Liver (tissue), 9 donors: ENCODE measurements around the gene TNNI3K. TPM values are rescaled to one million over a fixed set of nuclear protein-coding genes. Genes with fewer than 3 reads are reported as not detected.

Experiments used
- DNase-seq: peaks from one replicate; pipeline ENCODE4 v3.0.0-alpha.2; 2017; ENCODE audit warnings: low spot score
- H3K27ac ChIP-seq, 2 donors: one replicate each; pipeline ENCODE4 v1.7.0; 2013; ENCODE audit warnings: inconsistent platforms in 2 of 2, low read length in 2 of 2, control low read depth in 1 of 2, low read depth in 1 of 2, mild to moderate bottlenecking in 1 of 2
- H3K27me3 ChIP-seq, 4 donors: one replicate each; pipeline versions ENCODE4 v1.6.1 to v1.7.0; 2013; ENCODE audit warnings: low read length in 3 of 4, inconsistent platforms in 1 of 4, mild to moderate bottlenecking in 1 of 4, moderate library complexity in 1 of 4; ENCODE audit not compliant: control insufficient read depth in 4 of 4, insufficient read depth in 4 of 4
- H3K36me3 ChIP-seq, 4 donors: one replicate each; pipeline versions ENCODE4 v1.6.1 to v1.7.0; 2013; ENCODE audit warnings: low read length in 3 of 4, mild to moderate bottlenecking in 3 of 4, low read depth in 1 of 4, moderate library complexity in 1 of 4; ENCODE audit not compliant: control insufficient read depth in 4 of 4, insufficient read depth in 3 of 4
- H3K4me1 ChIP-seq, 4 donors: one replicate each; pipeline versions ENCODE4 v1.6.1 to v1.7.0; 2013; ENCODE audit warnings: low read length in 3 of 4, mild to moderate bottlenecking in 3 of 4, moderate library complexity in 1 of 4; ENCODE audit not compliant: control insufficient read depth in 4 of 4, insufficient read depth in 4 of 4
- H3K4me3 ChIP-seq, 3 donors: one replicate each; pipeline versions ENCODE4 v1.6.1 to v1.7.0; 2013; ENCODE audit warnings: low read length in 3 of 3, control low read depth in 1 of 3, low read depth in 1 of 3, mild to moderate bottlenecking in 1 of 3
- H3K9ac ChIP-seq, 2 donors: one replicate each; pipeline ENCODE4 v1.7.0; 2013; ENCODE audit warnings: low read length in 2 of 2, mild to moderate bottlenecking in 2 of 2, moderate library complexity in 2 of 2, control low read depth in 1 of 2, low read depth in 1 of 2
- H3K9me3 ChIP-seq, 4 donors: one replicate each; pipeline versions ENCODE4 v1.6.1 to v1.7.0; 2013; ENCODE audit warnings: low read length in 3 of 4; ENCODE audit not compliant: control insufficient read depth in 4 of 4
- EGR1 ChIP-seq, 2 donors: IDR thresholded peaks; 2 replicates each; pipeline ENCODE4 v1.6.1; 2016 to 2018; ENCODE audit warnings: antibody characterized with exemption in 2 of 2, low read depth in 2 of 2
- FOXA1 ChIP-seq: IDR thresholded peaks from 2 replicates; pipeline ENCODE4 v1.6.1; 2016; ENCODE audit warnings: antibody characterized with exemption
- FOXA2 ChIP-seq: IDR thresholded peaks from 2 replicates; pipeline ENCODE4 v1.6.1; 2016; ENCODE audit warnings: antibody characterized with exemption
- GABPA ChIP-seq, 2 donors: IDR thresholded peaks in 1 of 2; conservative IDR thresholded peaks in 1 of 2; 2 replicates each; pipeline ENCODE4 v1.6.1; 2016; ENCODE audit warnings: antibody characterized with exemption in 2 of 2, mild to moderate bottlenecking in 1 of 2, moderate library complexity in 1 of 2
- HNF4A ChIP-seq, 2 donors: conservative IDR thresholded peaks; 2 replicates each; pipeline ENCODE4 v1.6.1; 2016; ENCODE audit warnings: antibody characterized with exemption in 2 of 2, mild to moderate bottlenecking in 2 of 2
- HNF4G ChIP-seq: IDR thresholded peaks from 2 replicates; pipeline ENCODE4 v1.6.1; 2016; ENCODE audit warnings: antibody characterized with exemption
- JUND ChIP-seq, 2 donors: IDR thresholded peaks; 2 replicates each; pipeline ENCODE4 v1.6.1; 2016; ENCODE audit warnings: antibody characterized with exemption in 2 of 2
- NR2F2 ChIP-seq: IDR thresholded peaks from 2 replicates; pipeline ENCODE4 v1.6.1; 2016; ENCODE audit warnings: antibody characterized with exemption
- RAD21 ChIP-seq, 2 donors: IDR thresholded peaks; 2 replicates each; pipeline ENCODE4 v1.6.1; 2016; ENCODE audit warnings: antibody characterized with exemption in 2 of 2, mild to moderate bottlenecking in 2 of 2
- RXRA ChIP-seq, 2 donors: IDR thresholded peaks; 2 replicates each; pipeline ENCODE4 v1.6.1; 2017 to 2018; ENCODE audit warnings: antibody characterized with exemption in 2 of 2, mild to moderate bottlenecking in 1 of 2
- SP1 ChIP-seq: IDR thresholded peaks from 2 replicates; pipeline ENCODE4 v1.6.1; 2018; ENCODE audit warnings: antibody characterized with exemption, mild to moderate bottlenecking
- TAF1 ChIP-seq: conservative IDR thresholded peaks from 2 replicates; pipeline ENCODE4 v1.6.1; 2016; ENCODE audit warnings: antibody characterized with exemption, mild to moderate bottlenecking
- WGBS: extraction: QIAGEN DNeasy Blood & Tissue Kit; methylation state at CpG from one replicate; pipeline ENCODE4 v1.1.7; 2013; 5-methylcytosine and 5-hydroxymethylcytosine counted together
- polyA plus RNA-seq, 2 donors: library from polyadenylated mRNA; stranded (reverse) in 1 of 2; unstranded in 1 of 2; fragments of 200-250 nt in 1 of 2; fragments of >200 nt in 1 of 2; fragmentation: Nextera tagmentation in 1 of 2; extraction: Ambion mirVana in 1 of 2; gene quantifications; one replicate each; pipeline versions ENCODE4 v1.2.1 to v1.2.3, GENCODE V29; 2013 to 2015
- total RNA-seq, 2 donors: library from RNA; depleted of rRNA; stranded (reverse); fragments of >200 nt; gene quantifications; one replicate each; pipeline ENCODE4 v1.2.3, GENCODE V29; 2014
- TF ChIP-seq, protein P1 (sequence below): IDR thresholded peaks from 2 replicates; pipeline ENCODE4 v1.6.1; 2016; ENCODE audit warnings: antibody characterized with exemption
- TF ChIP-seq, protein P2 (sequence below): IDR thresholded peaks from 2 replicates; pipeline ENCODE4 v1.6.1; 2016; ENCODE audit warnings: antibody characterized with exemption
- TF ChIP-seq, protein P3 (sequence below): fragments of 150-350 bp; IDR thresholded peaks from 2 replicates; pipeline ENCODE4 v1.5.1; 2017; ENCODE audit warnings: improper control_type of control experiment, low read depth, low read length; ENCODE audit not compliant: missing input control
- TF ChIP-seq, protein P4 (sequence below): IDR thresholded peaks from 2 replicates; pipeline ENCODE4 v1.6.1; 2016; ENCODE audit warnings: antibody characterized with exemption, mild to moderate bottlenecking
- donor health status: healthy.
- donor health status: healthy.
- donor health status: healthy.
- donor health status: healthy.
- donor health status: healthy.

The TNNI3K gene
- total and polyA plus RNA-seq, 4 donors = 0.09 to 0.10 TPM; not detected in 2

DNA sequence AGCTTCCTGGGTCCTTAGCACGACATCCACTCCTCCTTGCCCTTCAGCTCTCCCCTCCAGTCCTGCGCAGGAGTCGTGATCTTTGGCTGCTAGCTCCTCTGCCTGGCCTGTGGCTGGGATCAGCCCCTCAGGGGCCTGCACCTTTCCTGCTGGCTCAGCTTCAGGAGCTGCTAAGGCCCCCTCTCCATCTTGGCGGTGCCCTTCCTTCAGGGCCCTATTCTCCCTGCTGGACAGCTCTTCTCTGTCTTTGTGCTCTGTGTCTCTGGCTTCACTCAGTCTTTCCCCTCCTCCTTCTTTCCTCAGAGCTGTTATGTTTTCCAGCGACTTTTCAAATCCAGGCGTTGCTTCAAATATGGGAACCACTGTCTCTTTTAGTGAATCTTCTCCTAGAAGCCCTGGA is 336.7 kb downstream of the TNNI3K start:
- no peak overlapping the region for H3K9ac ChIP-seq
- DNase-seq = no peak
- WGBS = 85% methylated on average over 6 of the region's 6 CpGs
- H3K4me1 ChIP-seq = no peaks in the 10 kb centered on the region
- TF ChIP-seq, protein P1, sequence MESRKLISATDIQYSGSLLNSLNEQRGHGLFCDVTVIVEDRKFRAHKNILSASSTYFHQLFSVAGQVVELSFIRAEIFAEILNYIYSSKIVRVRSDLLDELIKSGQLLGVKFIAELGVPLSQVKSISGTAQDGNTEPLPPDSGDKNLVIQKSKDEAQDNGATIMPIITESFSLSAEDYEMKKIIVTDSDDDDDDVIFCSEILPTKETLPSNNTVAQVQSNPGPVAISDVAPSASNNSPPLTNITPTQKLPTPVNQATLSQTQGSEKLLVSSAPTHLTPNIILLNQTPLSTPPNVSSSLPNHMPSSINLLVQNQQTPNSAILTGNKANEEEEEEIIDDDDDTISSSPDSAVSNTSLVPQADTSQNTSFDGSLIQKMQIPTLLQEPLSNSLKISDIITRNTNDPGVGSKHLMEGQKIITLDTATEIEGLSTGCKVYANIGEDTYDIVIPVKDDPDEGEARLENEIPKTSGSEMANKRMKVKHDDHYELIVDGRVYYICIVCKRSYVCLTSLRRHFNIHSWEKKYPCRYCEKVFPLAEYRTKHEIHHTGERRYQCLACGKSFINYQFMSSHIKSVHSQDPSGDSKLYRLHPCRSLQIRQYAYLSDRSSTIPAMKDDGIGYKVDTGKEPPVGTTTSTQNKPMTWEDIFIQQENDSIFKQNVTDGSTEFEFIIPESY = no peak
- TF ChIP-seq, protein P2, sequence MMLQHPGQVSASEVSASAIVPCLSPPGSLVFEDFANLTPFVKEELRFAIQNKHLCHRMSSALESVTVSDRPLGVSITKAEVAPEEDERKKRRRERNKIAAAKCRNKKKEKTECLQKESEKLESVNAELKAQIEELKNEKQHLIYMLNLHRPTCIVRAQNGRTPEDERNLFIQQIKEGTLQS = no peak
- TF ChIP-seq FOXA2 (no peak), JUND (IDR thresholded peaks at IDR 0.05) (no peak), FOXA1 (no peak), EGR1 (IDR thresholded peaks at IDR 0.05; ENCODE audit: low read depth in 2 of 2) (no peak), NR2F2 (no peak), HNF4A (conservative IDR thresholded peaks at IDR 0.05) (no peak), GABPA (IDR thresholded peaks at IDR 0.05 in 1 of 2, conservative IDR thresholded peaks at IDR 0.05 in 1 of 2) (no peak)
- no peak overlapping the region for H3K27ac ChIP-seq
- no peak overlapping the region for H3K4me3 ChIP-seq
- no peaks in the 10 kb centered on the region for H3K9me3 ChIP-seq
- no peaks in the 10 kb centered on the region for H3K36me3 ChIP-seq
- H3K27me3 ChIP-seq = no peaks in the 10 kb centered on the region

DNA sequence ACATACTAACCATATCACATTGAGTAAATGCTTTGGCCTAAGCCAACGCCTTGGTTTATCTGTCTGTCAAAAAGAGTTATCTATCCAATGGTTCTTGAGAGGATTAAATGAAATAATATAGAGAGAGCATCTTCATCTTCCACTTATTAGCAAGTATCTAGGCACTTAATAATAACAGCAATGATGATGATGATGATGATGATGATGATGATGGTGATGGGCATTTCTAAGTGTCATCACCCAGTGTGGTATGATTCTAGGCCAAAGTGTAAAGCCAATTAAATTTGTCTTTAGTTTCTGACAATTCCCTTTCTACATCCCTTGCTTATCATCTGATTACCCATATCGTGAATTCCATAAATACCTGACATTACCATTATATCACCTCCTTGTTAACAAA is 342.9 kb downstream of the TNNI3K start:
- H3K4me3 ChIP-seq = no peak overlapping the region
- no peak overlapping the region for H3K9ac ChIP-seq
- no peaks in the 10 kb centered on the region for H3K9me3 ChIP-seq
- H3K27ac ChIP-seq = no peak overlapping the region
- WGBS = 91% methylated on average over 2 of the region's 2 CpGs
- H3K36me3 ChIP-seq = no peaks in the 10 kb centered on the region
- H3K27me3 ChIP-seq = no peaks in the 10 kb centered on the region
- no peaks in the 10 kb centered on the region for H3K4me1 ChIP-seq
- DNase-seq = no peak
- TF ChIP-seq HNF4G (no peak), GABPA (IDR thresholded peaks at IDR 0.05 in 1 of 2, conservative IDR thresholded peaks at IDR 0.05 in 1 of 2) (no peak), FOXA2 (no peak), RXRA (IDR thresholded peaks at IDR 0.05) (no peak), TAF1 (no peak), SP1 (no peak), EGR1 (IDR thresholded peaks at IDR 0.05; ENCODE audit: low read depth in 2 of 2) (no peak), RAD21 (IDR thresholded peaks at IDR 0.05) (no peak), NR2F2 (no peak)
- TF ChIP-seq, protein P2 = no peak
- TF ChIP-seq, protein P1 = no peak
- TF ChIP-seq, protein P3, sequence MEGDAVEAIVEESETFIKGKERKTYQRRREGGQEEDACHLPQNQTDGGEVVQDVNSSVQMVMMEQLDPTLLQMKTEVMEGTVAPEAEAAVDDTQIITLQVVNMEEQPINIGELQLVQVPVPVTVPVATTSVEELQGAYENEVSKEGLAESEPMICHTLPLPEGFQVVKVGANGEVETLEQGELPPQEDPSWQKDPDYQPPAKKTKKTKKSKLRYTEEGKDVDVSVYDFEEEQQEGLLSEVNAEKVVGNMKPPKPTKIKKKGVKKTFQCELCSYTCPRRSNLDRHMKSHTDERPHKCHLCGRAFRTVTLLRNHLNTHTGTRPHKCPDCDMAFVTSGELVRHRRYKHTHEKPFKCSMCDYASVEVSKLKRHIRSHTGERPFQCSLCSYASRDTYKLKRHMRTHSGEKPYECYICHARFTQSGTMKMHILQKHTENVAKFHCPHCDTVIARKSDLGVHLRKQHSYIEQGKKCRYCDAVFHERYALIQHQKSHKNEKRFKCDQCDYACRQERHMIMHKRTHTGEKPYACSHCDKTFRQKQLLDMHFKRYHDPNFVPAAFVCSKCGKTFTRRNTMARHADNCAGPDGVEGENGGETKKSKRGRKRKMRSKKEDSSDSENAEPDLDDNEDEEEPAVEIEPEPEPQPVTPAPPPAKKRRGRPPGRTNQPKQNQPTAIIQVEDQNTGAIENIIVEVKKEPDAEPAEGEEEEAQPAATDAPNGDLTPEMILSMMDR = no peak
- TF ChIP-seq, protein P4, sequence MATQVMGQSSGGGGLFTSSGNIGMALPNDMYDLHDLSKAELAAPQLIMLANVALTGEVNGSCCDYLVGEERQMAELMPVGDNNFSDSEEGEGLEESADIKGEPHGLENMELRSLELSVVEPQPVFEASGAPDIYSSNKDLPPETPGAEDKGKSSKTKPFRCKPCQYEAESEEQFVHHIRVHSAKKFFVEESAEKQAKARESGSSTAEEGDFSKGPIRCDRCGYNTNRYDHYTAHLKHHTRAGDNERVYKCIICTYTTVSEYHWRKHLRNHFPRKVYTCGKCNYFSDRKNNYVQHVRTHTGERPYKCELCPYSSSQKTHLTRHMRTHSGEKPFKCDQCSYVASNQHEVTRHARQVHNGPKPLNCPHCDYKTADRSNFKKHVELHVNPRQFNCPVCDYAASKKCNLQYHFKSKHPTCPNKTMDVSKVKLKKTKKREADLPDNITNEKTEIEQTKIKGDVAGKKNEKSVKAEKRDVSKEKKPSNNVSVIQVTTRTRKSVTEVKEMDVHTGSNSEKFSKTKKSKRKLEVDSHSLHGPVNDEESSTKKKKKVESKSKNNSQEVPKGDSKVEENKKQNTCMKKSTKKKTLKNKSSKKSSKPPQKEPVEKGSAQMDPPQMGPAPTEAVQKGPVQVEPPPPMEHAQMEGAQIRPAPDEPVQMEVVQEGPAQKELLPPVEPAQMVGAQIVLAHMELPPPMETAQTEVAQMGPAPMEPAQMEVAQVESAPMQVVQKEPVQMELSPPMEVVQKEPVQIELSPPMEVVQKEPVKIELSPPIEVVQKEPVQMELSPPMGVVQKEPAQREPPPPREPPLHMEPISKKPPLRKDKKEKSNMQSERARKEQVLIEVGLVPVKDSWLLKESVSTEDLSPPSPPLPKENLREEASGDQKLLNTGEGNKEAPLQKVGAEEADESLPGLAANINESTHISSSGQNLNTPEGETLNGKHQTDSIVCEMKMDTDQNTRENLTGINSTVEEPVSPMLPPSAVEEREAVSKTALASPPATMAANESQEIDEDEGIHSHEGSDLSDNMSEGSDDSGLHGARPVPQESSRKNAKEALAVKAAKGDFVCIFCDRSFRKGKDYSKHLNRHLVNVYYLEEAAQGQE = no peak
